ENCODE measurements around the gene VRK3. TPM values are rescaled to one million over a fixed set of nuclear protein-coding genes. Genes with fewer than 3 reads are reported as not detected.

Gene VRK3
- polyA plus RNA-seq, 2 of the 4 experiments (the other 2 are of a cell fraction), result 35.2 to 37.4 TPM

DNA sequence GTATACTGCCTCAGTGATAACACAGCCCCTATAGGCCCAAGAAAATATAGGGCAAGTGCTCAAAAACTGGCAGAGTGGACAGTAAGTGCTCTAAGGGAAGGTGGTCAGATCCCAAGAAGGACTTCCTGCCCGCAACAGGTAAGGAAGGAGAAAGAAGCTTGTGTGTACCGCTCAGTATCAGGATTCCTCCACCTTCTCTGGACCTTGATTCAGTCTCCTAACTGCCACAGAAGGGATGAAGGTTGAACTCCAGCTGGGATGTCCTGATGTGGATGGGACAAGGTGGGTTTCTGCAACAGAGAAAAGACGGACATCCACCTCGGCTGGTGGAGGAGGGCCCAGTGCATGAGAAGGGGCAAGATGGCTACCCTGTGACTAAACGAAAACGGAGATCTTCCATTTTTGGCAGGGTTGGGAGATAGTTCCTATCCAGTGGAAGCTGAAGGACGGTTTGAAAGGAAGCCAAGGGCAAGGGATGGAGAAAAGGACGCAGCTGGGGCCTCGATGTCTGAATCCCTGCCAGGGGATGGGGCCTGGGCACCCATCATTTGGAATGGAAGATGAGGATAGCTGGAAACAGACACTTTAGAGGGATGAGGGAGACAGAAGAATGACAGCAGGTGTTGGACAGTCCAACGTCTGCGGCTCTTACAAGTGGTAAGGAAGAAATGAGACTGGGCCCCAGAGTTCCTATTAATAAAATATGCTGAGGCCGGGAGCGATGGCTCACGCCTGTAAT, 97.5 kb downstream of the VRK3 start:
- peak overlapping the region; percentile 95 to 96; a peak in 3 of 6 replicates for H3K27ac ChIP-seq
- ATAC-seq (no peak), DNase-seq (ENCODE audit: low read depth in 1 of 2, low spot score in 1 of 2) (no peak), FAIRE-seq (no peak)
- peak overlapping the region; percentile 70 for H3K4me3 ChIP-seq
- ChIA-PET POLR2A (interaction anchor here (2.6 kb wide), 1 partner anchor 9 kb away, joined by 22 read pairs; no protein-coding TSS in a partner anchor), CTCF (interaction anchor here (0.7 to 3.9 kb wide), 8 partner anchors 9 to 220 kb away, joined by 3 to 26 read pairs (median 4); no protein-coding TSS in a partner anchor)
- H3K4me2 ChIP-seq, result peak overlapping the region; percentile 82
- H3K9me3 ChIP-seq, result no peaks in the 10 kb centered on the region
- peaks cover 23% of the 10 kb centered on the region for H3K4me1 ChIP-seq
- no peak for TF ChIP-seq CHD4 (IDR thresholded peaks at IDR 0.05; ENCODE audit: borderline replicate concordance)
- TF ChIP-seq KDM1A (IDR thresholded peaks at IDR 0.05; ENCODE audit: low read depth), result no peak
- no peak for TF ChIP-seq RCOR1 (IDR thresholded peaks at IDR 0.05; ENCODE audit: low read depth, low read length)
- no peak for TF ChIP-seq HOXB13 (CRISPR knock-in tag; IDR thresholded peaks at IDR 0.05; ENCODE audit: low read depth)
- no peak for TF ChIP-seq HEYL (CRISPR knock-in tag; IDR thresholded peaks at IDR 0.05)
- no peak for TF ChIP-seq ZSCAN20 (CRISPR knock-in tag; IDR thresholded peaks at IDR 0.05)
- no peak for TF ChIP-seq CHD2 (IDR thresholded peaks at IDR 0.05; ENCODE audit: low read length, partially characterized antibody)
- TF ChIP-seq ZC3H11A (IDR thresholded peaks at IDR 0.05), result no peak
- TF ChIP-seq, protein P1, sequence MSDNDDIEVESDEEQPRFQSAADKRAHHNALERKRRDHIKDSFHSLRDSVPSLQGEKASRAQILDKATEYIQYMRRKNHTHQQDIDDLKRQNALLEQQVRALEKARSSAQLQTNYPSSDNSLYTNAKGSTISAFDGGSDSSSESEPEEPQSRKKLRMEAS (IDR thresholded peaks at IDR 0.05), result no peak
- no peak for TF ChIP-seq CBX2 (IDR thresholded peaks at IDR 0.05; ENCODE audit: borderline replicate concordance, low read depth)
- TF ChIP-seq GATA3 (IDR thresholded peaks at IDR 0.05; ENCODE audit: borderline replicate concordance), result no peak
- no peak for TF ChIP-seq CEBPB (IDR thresholded peaks at IDR 0.05)
- no peak for TF ChIP-seq EHMT2 (IDR thresholded peaks at IDR 0.05; ENCODE audit: low read depth)
- TF ChIP-seq, protein P2, sequence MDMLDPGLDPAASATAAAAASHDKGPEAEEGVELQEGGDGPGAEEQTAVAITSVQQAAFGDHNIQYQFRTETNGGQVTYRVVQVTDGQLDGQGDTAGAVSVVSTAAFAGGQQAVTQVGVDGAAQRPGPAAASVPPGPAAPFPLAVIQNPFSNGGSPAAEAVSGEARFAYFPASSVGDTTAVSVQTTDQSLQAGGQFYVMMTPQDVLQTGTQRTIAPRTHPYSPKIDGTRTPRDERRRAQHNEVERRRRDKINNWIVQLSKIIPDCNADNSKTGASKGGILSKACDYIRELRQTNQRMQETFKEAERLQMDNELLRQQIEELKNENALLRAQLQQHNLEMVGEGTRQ (IDR thresholded peaks at IDR 0.05), result no peak
- TF ChIP-seq ESRRA (IDR thresholded peaks at IDR 0.05; ENCODE audit: borderline replicate concordance, low read length), result no peak
- TF ChIP-seq TFCP2L1 (CRISPR knock-in tag; IDR thresholded peaks at IDR 0.05), result no peak
- no peak for TF ChIP-seq ZFP36 (IDR thresholded peaks at IDR 0.05; ENCODE audit: borderline replicate concordance, partially characterized antibody)
- TF ChIP-seq KDM5A (IDR thresholded peaks at IDR 0.05), result no peak
- TF ChIP-seq, protein P3, sequence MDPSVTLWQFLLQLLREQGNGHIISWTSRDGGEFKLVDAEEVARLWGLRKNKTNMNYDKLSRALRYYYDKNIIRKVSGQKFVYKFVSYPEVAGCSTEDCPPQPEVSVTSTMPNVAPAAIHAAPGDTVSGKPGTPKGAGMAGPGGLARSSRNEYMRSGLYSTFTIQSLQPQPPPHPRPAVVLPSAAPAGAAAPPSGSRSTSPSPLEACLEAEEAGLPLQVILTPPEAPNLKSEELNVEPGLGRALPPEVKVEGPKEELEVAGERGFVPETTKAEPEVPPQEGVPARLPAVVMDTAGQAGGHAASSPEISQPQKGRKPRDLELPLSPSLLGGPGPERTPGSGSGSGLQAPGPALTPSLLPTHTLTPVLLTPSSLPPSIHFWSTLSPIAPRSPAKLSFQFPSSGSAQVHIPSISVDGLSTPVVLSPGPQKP (IDR thresholded peaks at IDR 0.05; ENCODE audit: low read depth, low read length), result no peak
- no peak for TF ChIP-seq SMC3 (IDR thresholded peaks at IDR 0.05)
- 90% methylated on average over 14 of the region's 14 CpGs for WGBS (ENCODE audit: missing lambda C conversion rate)

DNA sequence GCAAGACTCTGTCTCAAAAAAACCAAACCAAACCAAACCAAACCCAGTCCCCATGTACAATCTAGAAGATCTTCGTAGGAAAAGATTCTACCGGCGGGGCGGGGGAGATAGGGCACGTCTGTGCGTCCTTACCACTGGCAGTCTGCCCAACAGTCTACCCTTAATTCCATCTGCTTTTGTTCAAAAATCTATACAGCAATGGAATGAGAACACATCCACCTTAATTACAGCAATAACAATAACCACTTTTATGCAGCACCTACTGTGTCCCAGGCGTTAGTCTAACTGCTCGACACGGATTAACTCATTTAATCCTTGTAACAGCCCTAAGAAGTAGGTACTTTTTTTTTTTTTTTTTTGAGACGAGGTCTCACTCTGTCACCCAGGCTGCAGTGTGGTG, 98.7 kb downstream of the VRK3 start:
- WGBS (ENCODE audit: missing lambda C conversion rate), result 96% methylated on average over 10 of the region's 10 CpGs
- no peaks in the 10 kb centered on the region for H3K9me3 ChIP-seq
- DNase-seq (ENCODE audit: low read depth in 1 of 2, low spot score in 1 of 2), result no peak
- H3K27ac ChIP-seq, result no peak overlapping the region
- CTCF ChIA-PET, result interaction anchor here (0.9 to 3.9 kb wide), 4 partner anchors 10 to 36 kb away, joined by 3 to 26 read pairs (median 9); no protein-coding TSS in a partner anchor
- no peak overlapping the region for H3K4me3 ChIP-seq
- no peak for ATAC-seq
- peaks cover 23% of the 10 kb centered on the region for H3K4me1 ChIP-seq
- no peak for FAIRE-seq
- POLR2A ChIA-PET, result no interaction called here
- TF ChIP-seq HDAC2 (IDR thresholded peaks at IDR 0.05), result no peak
- H3K4me2 ChIP-seq, result no peak overlapping the region; the same call in 2 of the 3 replicates

Other genes starting within 250 kb of the VRK3 start
- 12.5 and 14.5 TPM in 2 replicates for gene FUZ, start 212.1 kb downstream of the VRK3 start, polyA plus RNA-seq (2011; rRNA removed)
- 15.9 to 23.7 TPM (median 21.7 TPM) in 3 replicates for gene FUZ, start 212.1 kb downstream of the VRK3 start, polyA plus RNA-seq (2017; fragmentation: RNase III; extraction: RNeasy Plus Mini Kit Qiagen cat#74134 plus additional on column Dnase treatment)
- gene MED25, start 207.1 kb downstream of the VRK3 start, polyA plus RNA-seq (2011; rRNA removed), result 20.4 and 27.1 TPM in 2 replicates
- gene MED25, start 207.1 kb downstream of the VRK3 start, polyA plus RNA-seq (2017; fragmentation: RNase III; extraction: RNeasy Plus Mini Kit Qiagen cat#74134 plus additional on column Dnase treatment), result 36.4 to 41.6 TPM (median 40.1 TPM) in 3 replicates
- gene PTOV1, start 174.2 kb downstream of the VRK3 start, polyA plus RNA-seq (2011; rRNA removed), result 27.7 and 41.2 TPM in 2 replicates
- gene PTOV1, start 174.2 kb downstream of the VRK3 start, polyA plus RNA-seq (2017; fragmentation: RNase III; extraction: RNeasy Plus Mini Kit Qiagen cat#74134 plus additional on column Dnase treatment), result 119 to 153 TPM (median 147 TPM) in 3 replicates
- gene PNKP, start 157.8 kb downstream of the VRK3 start, polyA plus RNA-seq (2011; rRNA removed), result 22.5 and 23.3 TPM in 2 replicates
- 63.8 to 75.9 TPM (median 71.2 TPM) in 3 replicates for gene PNKP, start 157.8 kb downstream of the VRK3 start, polyA plus RNA-seq (2017; fragmentation: RNase III; extraction: RNeasy Plus Mini Kit Qiagen cat#74134 plus additional on column Dnase treatment)
- 39.2 and 41.5 TPM in 2 replicates for gene AKT1S1, start 148.0 kb downstream of the VRK3 start, polyA plus RNA-seq (2011; rRNA removed)
- 63.4 to 75.9 TPM (median 75.3 TPM) in 3 replicates for gene AKT1S1, start 148.0 kb downstream of the VRK3 start, polyA plus RNA-seq (2017; fragmentation: RNase III; extraction: RNeasy Plus Mini Kit Qiagen cat#74134 plus additional on column Dnase treatment)
- 12.3 and 18.0 TPM in 2 replicates for gene TBC1D17, start 147.7 kb downstream of the VRK3 start, polyA plus RNA-seq (2011; rRNA removed)
- 26.6 to 44.8 TPM (median 41.5 TPM) in 3 replicates for gene TBC1D17, start 147.7 kb downstream of the VRK3 start, polyA plus RNA-seq (2017; fragmentation: RNase III; extraction: RNeasy Plus Mini Kit Qiagen cat#74134 plus additional on column Dnase treatment)
- 0.15 and 0.18 TPM in 2 replicates for gene IL4I1, start 128.5 kb downstream of the VRK3 start, polyA plus RNA-seq (2011; rRNA removed)
- 0.62 to 0.88 TPM (median 0.87 TPM) in 3 replicates for gene IL4I1, start 128.5 kb downstream of the VRK3 start, polyA plus RNA-seq (2017; fragmentation: RNase III; extraction: RNeasy Plus Mini Kit Qiagen cat#74134 plus additional on column Dnase treatment)
- gene ATF5, start 96.2 kb downstream of the VRK3 start, polyA plus RNA-seq (2011; rRNA removed), result 7.8 and 12.9 TPM in 2 replicates
- 42.8 to 48.5 TPM (median 44.6 TPM) in 3 replicates for gene ATF5, start 96.2 kb downstream of the VRK3 start, polyA plus RNA-seq (2017; fragmentation: RNase III; extraction: RNeasy Plus Mini Kit Qiagen cat#74134 plus additional on column Dnase treatment)
- gene NUP62, start 95.9 kb downstream of the VRK3 start, polyA plus RNA-seq (2011; rRNA removed), result 21.4 and 28.9 TPM in 2 replicates
- gene NUP62, start 95.9 kb downstream of the VRK3 start, polyA plus RNA-seq (2017; fragmentation: RNase III; extraction: RNeasy Plus Mini Kit Qiagen cat#74134 plus additional on column Dnase treatment), result 83.9 to 88.5 TPM (median 85.9 TPM) in 3 replicates
- not detected in 2 replicates for gene SIGLEC11, start 64.2 kb downstream of the VRK3 start, polyA plus RNA-seq (2011; rRNA removed)
- gene SIGLEC11, start 64.2 kb downstream of the VRK3 start, polyA plus RNA-seq (2017; fragmentation: RNase III; extraction: RNeasy Plus Mini Kit Qiagen cat#74134 plus additional on column Dnase treatment), result not detected in 3 replicates
- 17.0 and 20.0 TPM in 2 replicates for gene ZNF473, start 633 bp upstream of the VRK3 start, polyA plus RNA-seq (2011; rRNA removed)
- 6.2 to 6.9 TPM (median 6.8 TPM) in 3 replicates for gene ZNF473, start 633 bp upstream of the VRK3 start, polyA plus RNA-seq (2017; fragmentation: RNase III; extraction: RNeasy Plus Mini Kit Qiagen cat#74134 plus additional on column Dnase treatment)
- not detected in 2 replicates for gene IZUMO2, start 137.9 kb upstream of the VRK3 start, polyA plus RNA-seq (2011; rRNA removed)
- not detected in 3 replicates for gene IZUMO2, start 137.9 kb upstream of the VRK3 start, polyA plus RNA-seq (2017; fragmentation: RNase III; extraction: RNeasy Plus Mini Kit Qiagen cat#74134 plus additional on column Dnase treatment)
- gene MYH14, start 178.2 kb upstream of the VRK3 start, polyA plus RNA-seq (2011; rRNA removed), result 4.0 and 4.8 TPM in 2 replicates
- 6.4 to 7.0 TPM (median 6.5 TPM) in 3 replicates for gene MYH14, start 178.2 kb upstream of the VRK3 start, polyA plus RNA-seq (2017; fragmentation: RNase III; extraction: RNeasy Plus Mini Kit Qiagen cat#74134 plus additional on column Dnase treatment)